CD4-positive, CD25-positive, alpha-beta regulatory T cell (primary cell): ENCODE results near the gene SPDYE3. TPM values are rescaled to one million over a fixed set of nuclear protein-coding genes. Genes with fewer than 3 reads are reported as not detected.
"Not testable (repeated sequence)": the region's sequence is repeated elsewhere in the genome, so short reads cannot be mapped to it uniquely, and the experiment has no call there.

ENCODE experiments used
- ATAC-seq, 2 donors: fragments of 150-1000 bp; cut with Tn5 transposase; one replicate each; pipeline ENCODE4 v1.10.0; 2021; ENCODE audit warnings: low read depth in 2 of 2, moderate number of reproducible peaks in 2 of 2, moderate library complexity in 1 of 2
- DNase-seq, 3 donors: peaks; one replicate each; pipeline versions ENCODE4 v3.0.0 to v3.0.0-alpha.2; 2012 to 2022; ENCODE audit warnings: mixed read lengths in 1 of 3
- H3K27ac ChIP-seq: one replicate; pipeline ENCODE4 v1.7.0; 2013; ENCODE audit warnings: mild to moderate bottlenecking, low read length; ENCODE audit not compliant: insufficient read depth, poor library complexity, severe bottlenecking
- H3K27me3 ChIP-seq: one replicate; pipeline ENCODE4 v1.7.0; 2013; ENCODE audit warnings: low read length; ENCODE audit not compliant: control insufficient read depth, insufficient read depth
- H3K36me3 ChIP-seq: one replicate; pipeline ENCODE4 v1.7.0; 2013; ENCODE audit warnings: mild to moderate bottlenecking, low read length, moderate library complexity; ENCODE audit not compliant: control insufficient read depth, insufficient read depth
- H3K4me1 ChIP-seq: 2 replicates; pipeline ENCODE4 v1.7.0; 2013; ENCODE audit warnings: mild to moderate bottlenecking, low read length; ENCODE audit not compliant: insufficient read depth, control insufficient read depth, poor library complexity, severe bottlenecking
- H3K4me3 ChIP-seq: one replicate; pipeline ENCODE4 v1.7.0; 2013; ENCODE audit warnings: low read depth, mild to moderate bottlenecking, low read length, moderate library complexity
- H3K9me3 ChIP-seq, 2 experiments: 1 replicate in 1 of 2; 2 replicates in 1 of 2; pipeline ENCODE4 v1.7.0; 2013; ENCODE audit warnings: low read length in 2 of 2, mild to moderate bottlenecking in 1 of 2, moderate library complexity in 1 of 2; ENCODE audit not compliant: control insufficient read depth in 2 of 2
- H3K27ac Mint-ChIP-seq, 3 donors: one replicate each; pipeline ENCODE4 v1.8.0; 2020 to 2022; ENCODE audit warnings: mild to moderate bottlenecking in 3 of 3, mixed read lengths in 3 of 3, moderate library complexity in 2 of 3
- H3K27me3 Mint-ChIP-seq: one replicate; pipeline ENCODE4 v1.8.0; 2022; ENCODE audit warnings: mild to moderate bottlenecking, mixed read lengths
- H3K36me3 Mint-ChIP-seq: one replicate; pipeline ENCODE4 v1.8.0; 2020; ENCODE audit warnings: mixed read lengths
- H3K4me1 Mint-ChIP-seq, 4 donors: one replicate each; pipeline ENCODE4 v1.8.0; 2020 to 2022; ENCODE audit warnings: mixed read lengths in 4 of 4, mild to moderate bottlenecking in 1 of 4
- H3K4me3 Mint-ChIP-seq, 4 donors: one replicate each; pipeline ENCODE4 v1.8.0; 2020 to 2022; ENCODE audit warnings: mild to moderate bottlenecking in 4 of 4, mixed read lengths in 4 of 4, moderate library complexity in 3 of 4
- H3K9me3 Mint-ChIP-seq, 7 donors: one replicate each; pipeline ENCODE4 v1.8.0; 2020 to 2022; ENCODE audit warnings: mixed read lengths in 7 of 7, mild to moderate bottlenecking in 3 of 7, moderate library complexity in 2 of 7
- polyA plus RNA-seq, 4 donors: library from polyadenylated mRNA; unstranded; fragments of 300-500 nt; fragmentation: Illumina TruSeq; gene quantifications; one replicate each; pipeline ENCODE4 v1.2.3, GENCODE V29; 2021
- total RNA-seq: library from RNA; stranded (reverse); gene quantifications from one replicate; pipeline ENCODE4 v1.2.3, GENCODE V29; 2022

Gene SPDYE3
- total and polyA plus RNA-seq, 5 donors from 2014 or later: 4.5 to 7.2 (median 6.1) TPM; not detected in 1

DNA sequence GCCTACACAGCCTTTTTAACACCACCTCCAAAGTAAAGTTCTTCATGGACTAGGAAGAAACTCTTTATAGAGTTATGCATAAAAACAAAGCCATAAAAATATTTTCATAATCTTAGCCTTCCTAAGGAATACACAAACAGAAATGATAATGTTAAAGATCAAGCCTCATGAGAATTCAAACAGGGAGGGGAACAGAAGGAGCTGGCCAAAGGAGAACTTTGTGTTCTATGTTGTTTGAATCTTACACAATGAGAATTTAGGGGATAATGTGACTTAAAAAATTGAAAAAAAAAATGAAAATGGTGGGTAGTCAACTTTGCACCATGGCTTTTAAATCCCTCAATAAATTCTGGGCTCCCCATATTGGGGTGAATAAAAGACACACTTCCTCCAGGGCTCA, 41.3 kb downstream of the SPDYE3 start:
- H3K27ac Mint-ChIP-seq: peak overlapping the region in 2 of 3 donors; percentile 23 to 56

GRCh38 chr7:100349757-100350156, 42.3 kb downstream of the SPDYE3 start:
- Histone ChIP-seq H3K4me3 (no peak overlapping the region), H3K36me3 (peaks cover 43% of the 10 kb centered on the region), H3K27me3 (no peaks in the 10 kb centered on the region), H3K27ac (no peak overlapping the region), H3K4me1 (peaks cover 7% of the 10 kb centered on the region), H3K9me3 (no peaks in the 10 kb centered on the region)
- peaks cover 0 to 20% (median 5%) of the 10 kb centered on the region in 4 donors for H3K4me1 Mint-ChIP-seq
- DNase-seq (no peak), ATAC-seq (no peak)
- peaks cover 14% of the 10 kb centered on the region for H3K36me3 Mint-ChIP-seq
- no peaks in the 10 kb centered on the region for H3K9me3 Mint-ChIP-seq
- peak overlapping the region; percentile 23 to 63 (median 44) for H3K27ac Mint-ChIP-seq
- H3K4me3 Mint-ChIP-seq: no peak overlapping the region
- H3K27me3 Mint-ChIP-seq: no peaks in the 10 kb centered on the region

More for the DNA sequence above, 41.3 kb downstream of the SPDYE3 start:
- DNase-seq (no peak), ATAC-seq (no peak)
- no peaks in the 10 kb centered on the region for H3K27me3 ChIP-seq
- H3K4me3 ChIP-seq: no peak overlapping the region
- H3K4me3 Mint-ChIP-seq: no peak overlapping the region
- H3K27ac ChIP-seq: no peak overlapping the region
- H3K9me3 ChIP-seq: no peaks in the 10 kb centered on the region
- H3K36me3 Mint-ChIP-seq: peaks cover 12% of the 10 kb centered on the region
- peaks cover 40% of the 10 kb centered on the region for H3K36me3 ChIP-seq
- peaks cover 16% of the 10 kb centered on the region for H3K4me1 ChIP-seq
- H3K27me3 Mint-ChIP-seq: no peaks in the 10 kb centered on the region
- no peaks in the 10 kb centered on the region for H3K9me3 Mint-ChIP-seq
- peaks cover 0 to 27% (median 13%) of the 10 kb centered on the region in 4 donors for H3K4me1 Mint-ChIP-seq

GRCh38 chr7:100351657-100352058, 44.2 kb downstream of the SPDYE3 start:
- Histone ChIP-seq H3K36me3 (peaks cover 47% of the 10 kb centered on the region), H3K27me3 (no peaks in the 10 kb centered on the region), H3K9me3 (no peaks in the 10 kb centered on the region), H3K4me3 (no peak overlapping the region), H3K4me1 (no peaks in the 10 kb centered on the region), H3K27ac (no peak overlapping the region)
- DNase-seq: no peak
- H3K36me3 Mint-ChIP-seq: peaks cover 13% of the 10 kb centered on the region
- H3K27ac Mint-ChIP-seq: peak overlapping the region in 1 of 3 donors; percentile 71
- no peak for ATAC-seq
- peaks cover 0 to 15% (median 3%) of the 10 kb centered on the region in 4 donors for H3K4me1 Mint-ChIP-seq
- no peaks in the 10 kb centered on the region for H3K9me3 Mint-ChIP-seq
- H3K27me3 Mint-ChIP-seq: no peaks in the 10 kb centered on the region
- no peak overlapping the region for H3K4me3 Mint-ChIP-seq

DNA sequence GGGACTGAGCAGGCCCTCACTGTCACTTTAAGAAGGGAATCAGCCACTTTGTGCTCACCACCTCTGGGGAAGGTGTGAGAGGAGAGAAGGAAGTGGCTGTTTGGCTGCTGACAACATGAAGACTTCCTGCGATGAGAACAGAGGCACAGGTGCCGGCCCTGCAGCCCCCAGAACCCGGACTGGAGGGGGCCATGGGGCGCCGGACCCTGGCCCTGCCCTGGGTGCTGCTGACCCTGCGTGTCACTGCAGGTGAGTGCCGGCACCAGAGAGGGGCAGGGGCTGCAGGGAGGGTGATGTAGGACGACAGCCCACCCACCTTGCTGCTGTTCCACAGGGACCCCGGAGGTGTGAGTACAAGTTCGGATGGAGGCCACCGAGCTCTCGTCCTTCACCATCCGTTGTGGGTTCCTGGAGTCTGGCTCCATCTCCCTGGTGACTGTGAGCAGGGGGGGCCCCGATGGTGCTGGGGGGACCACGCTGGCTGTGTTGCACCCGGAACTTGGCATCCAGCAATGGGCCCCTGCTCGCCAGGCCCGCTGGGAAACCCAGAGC, 44.8 kb downstream of the SPDYE3 start:
- not testable (repeated sequence) for H3K27ac Mint-ChIP-seq, H3K9me3 ChIP-seq, H3K36me3 Mint-ChIP-seq, H3K4me3 ChIP-seq, H3K27me3 Mint-ChIP-seq, H3K27ac ChIP-seq, DNase-seq, H3K27me3 ChIP-seq, H3K9me3 Mint-ChIP-seq, H3K4me1 ChIP-seq, H3K4me3 Mint-ChIP-seq
- peak; percentile 81 to 85 for ATAC-seq
- H3K36me3 ChIP-seq: peaks cover 44% of the 10 kb centered on the region
- H3K4me1 Mint-ChIP-seq: peaks cover 0 to 15% (median 1%) of the 10 kb centered on the region in 4 donors

GRCh38 chr7:100352984-100353684, 45.6 kb downstream of the SPDYE3 start:
- Mint-ChIP-seq H3K27ac (peak overlapping the region in 2 of 3 donors; percentile 85 to 86), H3K4me3 (no peak overlapping the region), H3K4me1 (peaks cover 0 to 15% (median 1%) of the 10 kb centered on the region in 4 donors), H3K27me3 (no peaks in the 10 kb centered on the region), H3K36me3 (peaks cover 5% of the 10 kb centered on the region), H3K9me3 (no peaks in the 10 kb centered on the region)
- Histone ChIP-seq H3K27ac (no peak overlapping the region), H3K4me3 (no peak overlapping the region), H3K4me1 (no peaks in the 10 kb centered on the region), H3K27me3 (no peaks in the 10 kb centered on the region), H3K9me3 (no peaks in the 10 kb centered on the region), H3K36me3 (peaks cover 42% of the 10 kb centered on the region)
- DNase-seq (no peak), ATAC-seq (no peak)

DNA sequence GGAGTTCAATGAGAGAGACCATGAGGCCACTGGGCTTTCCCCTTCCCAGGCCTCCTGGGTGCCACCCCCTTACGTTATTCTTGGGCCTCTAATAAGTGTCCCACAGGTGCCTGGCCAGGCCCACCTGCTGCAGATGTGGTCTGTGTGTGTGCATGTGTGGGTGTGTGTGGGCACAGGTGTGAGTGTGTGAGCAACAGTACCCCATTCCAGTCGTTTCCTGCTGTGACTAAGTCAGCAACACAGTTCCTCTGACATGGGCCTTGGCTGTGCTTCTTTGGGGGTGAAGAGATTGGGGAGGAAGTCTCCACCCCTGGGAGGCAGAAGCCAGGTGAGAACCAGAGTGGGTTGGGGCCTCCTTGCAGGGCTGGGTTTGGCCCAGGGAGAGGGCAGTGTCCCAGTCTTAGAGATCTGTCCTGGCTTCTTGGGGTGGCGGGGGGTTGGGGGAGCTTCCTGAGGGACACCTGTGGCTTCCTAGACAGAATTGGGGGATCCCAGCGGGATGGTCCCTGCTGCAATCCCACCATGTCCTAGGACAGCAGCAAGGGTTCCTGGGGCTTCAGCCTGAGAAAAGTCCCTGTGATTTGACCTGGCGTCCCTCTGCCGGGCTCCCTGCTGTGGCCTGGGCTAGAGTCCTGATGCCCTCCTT, 46.3 kb downstream of the SPDYE3 start:
- H3K36me3 Mint-ChIP-seq: peaks cover 5% of the 10 kb centered on the region
- no peak overlapping the region for H3K4me3 Mint-ChIP-seq
- H3K27me3 ChIP-seq: no peaks in the 10 kb centered on the region

GRCh38 chr7:100356416-100357068, 49.0 kb downstream of the SPDYE3 start:
- no peaks in the 10 kb centered on the region for H3K27me3 Mint-ChIP-seq
- peaks cover 54% of the 10 kb centered on the region for H3K36me3 ChIP-seq
- no peak overlapping the region for H3K4me3 ChIP-seq
- ATAC-seq (no peak), DNase-seq (no peak)
- no peak overlapping the region for H3K27ac ChIP-seq
- H3K27me3 ChIP-seq: no peaks in the 10 kb centered on the region
- no peak overlapping the region for H3K4me3 Mint-ChIP-seq
- no peaks in the 10 kb centered on the region for H3K9me3 Mint-ChIP-seq
- H3K27ac Mint-ChIP-seq: no peak overlapping the region
- H3K36me3 Mint-ChIP-seq: peaks cover 14% of the 10 kb centered on the region
- H3K4me1 ChIP-seq: no peaks in the 10 kb centered on the region
- H3K4me1 Mint-ChIP-seq: peaks cover 0 to 7% (median 1%) of the 10 kb centered on the region in 4 donors
- H3K9me3 ChIP-seq: no peaks in the 10 kb centered on the region

More for the DNA sequence above, 46.3 kb downstream of the SPDYE3 start:
- H3K27me3 Mint-ChIP-seq: no peaks in the 10 kb centered on the region
- peaks cover 48% of the 10 kb centered on the region for H3K36me3 ChIP-seq
- H3K9me3 ChIP-seq: no peaks in the 10 kb centered on the region
- no peak overlapping the region for H3K4me3 ChIP-seq
- ATAC-seq: peak in 1 of 2 donors; percentile 19
- H3K9me3 Mint-ChIP-seq: no peaks in the 10 kb centered on the region
- peak in 1 of 3 donors; percentile 45 for DNase-seq
- H3K4me1 ChIP-seq: no peaks in the 10 kb centered on the region
- H3K4me1 Mint-ChIP-seq: peaks cover 0 to 15% (median under 1%) of the 10 kb centered on the region in 4 donors
- H3K27ac Mint-ChIP-seq: peak overlapping the region in 2 of 3 donors; percentile 38 to 86
- no peak overlapping the region for H3K27ac ChIP-seq
